A673 (cell line): ENCODE measurements around the gene SRCAP.

Experiments
- CTCF ChIP-seq: fragments of 300-800, 200-600 bp; sonication (generic); conservative IDR thresholded peaks from 2 replicates; pipeline ENCODE4 v1.5.1; 2017; ENCODE audit warnings: low read depth, mild to moderate bottlenecking, antibody characterized with exemption, low read length, moderate library complexity, mixed read lengths
- EZH2 ChIP-seq: fragments of 200-600 bp; sonication (generic); IDR thresholded peaks from 2 replicates; pipeline ENCODE4 v1.6.1; 2017; ENCODE audit warnings: borderline replicate concordance, low read depth, mild to moderate bottlenecking, mixed read lengths, antibody characterized with exemption, low read length; ENCODE audit not compliant: poor library complexity, severe bottlenecking

- TF ChIP-seq EZH2: no peak
- TF ChIP-seq CTCF: no peak
Observed at GRCh38 chr16:30768583-30769181, 69.7 kb downstream of the SRCAP start.
